EH (cell line): Measurements from ENCODE around the gene XPO6.
A peak's percentile ranks its signal among the peaks of the same experiment; 100 is the strongest.

Experiments used
- DNase-seq: peaks from one replicate; pipeline ENCODE4 v3.0.0-alpha.2; 2015; ENCODE audit warnings: low read depth

XPO6 gene

GRCh38 chr16:28210264-28210663, 1.5 kb downstream of the XPO6 start:
- DNase-seq = no peak

DNA sequence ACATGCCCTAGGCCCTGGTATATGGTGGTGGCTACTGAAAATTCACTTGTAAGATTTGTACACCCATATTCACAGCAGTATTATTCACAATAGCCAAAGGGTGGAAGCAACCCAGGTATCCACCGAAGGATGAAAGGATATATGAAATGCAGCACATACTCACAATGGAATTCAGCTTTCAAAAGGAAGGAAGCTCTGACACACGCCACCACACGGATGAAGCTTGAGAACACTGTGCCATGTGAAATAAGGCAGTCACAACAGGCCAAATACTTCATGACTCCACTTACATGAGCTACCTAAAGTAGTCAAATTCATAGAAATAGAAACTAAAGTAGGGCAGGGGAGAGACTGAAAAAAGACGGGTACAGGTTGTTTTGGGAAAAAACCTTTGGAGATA, 2.9 kb downstream of the XPO6 start:
- DNase-seq = no peak

GRCh38 chr16:28208131-28208530, 3.6 kb downstream of the XPO6 start:
- no peak for DNase-seq

DNA sequence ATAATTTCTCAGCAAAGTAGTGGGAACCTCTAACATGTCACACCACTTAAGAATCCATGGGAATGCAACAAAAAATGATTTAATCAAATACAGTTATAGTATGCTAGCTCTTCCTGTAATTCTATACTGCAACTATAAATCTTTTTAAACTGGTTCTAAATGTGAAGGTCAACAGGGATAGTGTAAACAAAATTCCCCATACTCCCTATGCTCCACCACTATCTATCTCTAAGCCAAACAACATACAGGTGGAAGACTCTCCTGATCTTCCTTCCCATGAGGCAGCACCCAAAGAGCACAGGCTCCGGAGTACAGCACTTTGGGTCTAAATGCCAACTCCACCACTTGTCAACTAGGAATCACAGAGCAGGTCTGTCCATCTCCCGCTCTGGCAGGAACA, 4.4 kb downstream of the XPO6 start:
- peak; percentile 40 for DNase-seq

DNA sequence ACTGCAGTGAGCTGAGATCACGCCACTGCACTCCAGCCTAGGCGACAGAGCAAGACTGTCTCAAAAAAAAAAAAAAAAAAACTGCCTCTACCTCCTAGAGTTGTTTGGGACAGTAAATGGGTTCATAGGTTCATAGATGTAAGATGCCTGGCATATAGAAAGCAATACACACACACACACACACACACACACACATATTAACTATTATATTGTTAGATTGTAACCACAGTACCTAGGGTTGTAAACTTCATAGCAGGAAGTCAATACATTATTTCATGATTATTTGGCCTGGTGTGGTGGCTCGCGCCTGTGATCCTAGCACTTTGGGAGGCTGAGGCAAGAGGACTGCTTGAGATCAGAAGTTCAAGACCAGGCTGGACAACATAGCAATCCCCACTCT, 5.8 kb downstream of the XPO6 start:
- DNase-seq = no peak

DNA sequence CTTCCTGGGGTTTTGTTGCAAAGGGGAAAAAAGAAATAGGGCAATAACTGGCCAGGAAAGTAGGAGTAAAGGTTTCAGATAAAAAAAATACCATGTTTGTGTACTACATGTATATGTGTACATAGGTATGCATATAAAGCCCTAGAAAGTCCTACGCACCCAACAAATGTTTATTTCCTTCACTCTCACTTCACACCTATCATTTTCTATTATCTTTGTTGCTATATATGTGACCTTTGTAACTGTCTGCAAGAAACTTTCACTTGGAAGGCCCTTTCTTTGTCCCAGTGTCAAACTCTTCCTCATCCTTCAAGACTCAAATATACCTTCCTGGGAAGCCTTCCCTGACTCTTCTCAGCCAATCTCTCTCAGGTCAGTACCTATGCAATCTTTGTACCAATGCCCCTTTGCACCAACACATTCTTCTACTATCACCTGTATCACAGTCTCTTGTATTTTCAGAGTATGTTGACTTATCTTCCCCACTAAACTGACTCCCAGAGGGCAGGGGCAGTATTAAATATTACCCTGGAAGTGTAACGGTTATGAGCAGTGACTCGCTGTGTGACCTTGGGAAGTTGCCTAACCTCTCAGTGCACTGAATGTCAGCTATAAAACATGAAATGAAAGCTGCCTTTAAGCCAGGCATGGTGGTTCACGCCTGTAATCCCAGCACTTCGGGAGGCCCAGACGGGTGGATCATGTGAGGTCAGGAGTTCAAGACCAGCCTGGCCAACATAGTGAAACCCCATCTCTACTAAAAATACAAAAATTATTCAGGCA, 6.5 kb downstream of the XPO6 start:
- no peak for DNase-seq

GRCh38 chr16:28204622-28205021, 7.1 kb downstream of the XPO6 start:
- no peak for DNase-seq

DNA sequence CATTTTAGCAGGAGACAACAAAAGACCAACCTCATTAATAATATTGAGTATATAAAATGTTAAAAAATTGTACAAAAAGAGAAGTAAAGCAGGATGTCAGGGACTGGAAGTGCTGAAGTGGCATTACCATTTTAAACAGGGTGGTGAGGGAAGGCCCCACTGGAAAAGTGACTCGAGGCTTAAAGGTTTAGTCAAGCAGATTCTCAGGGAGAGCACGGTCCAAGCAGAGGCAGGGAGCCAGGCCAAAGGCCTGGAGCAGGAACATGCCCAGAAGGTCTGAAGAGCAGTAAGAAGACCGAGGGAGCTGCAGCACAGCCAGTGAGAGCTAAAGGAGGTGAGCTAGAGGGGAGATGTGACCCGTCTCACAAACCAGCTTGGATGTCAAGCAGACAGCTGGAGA, 7.6 kb downstream of the XPO6 start:
- DNase-seq = no peak

- DNase-seq = no peak
Measured at GRCh38 chr16:28202147-28202746, 9.5 kb downstream of the XPO6 start.

- DNase-seq = no peak
Measured at GRCh38 chr16:28200661-28201060, 11.1 kb downstream of the XPO6 start.

DNA sequence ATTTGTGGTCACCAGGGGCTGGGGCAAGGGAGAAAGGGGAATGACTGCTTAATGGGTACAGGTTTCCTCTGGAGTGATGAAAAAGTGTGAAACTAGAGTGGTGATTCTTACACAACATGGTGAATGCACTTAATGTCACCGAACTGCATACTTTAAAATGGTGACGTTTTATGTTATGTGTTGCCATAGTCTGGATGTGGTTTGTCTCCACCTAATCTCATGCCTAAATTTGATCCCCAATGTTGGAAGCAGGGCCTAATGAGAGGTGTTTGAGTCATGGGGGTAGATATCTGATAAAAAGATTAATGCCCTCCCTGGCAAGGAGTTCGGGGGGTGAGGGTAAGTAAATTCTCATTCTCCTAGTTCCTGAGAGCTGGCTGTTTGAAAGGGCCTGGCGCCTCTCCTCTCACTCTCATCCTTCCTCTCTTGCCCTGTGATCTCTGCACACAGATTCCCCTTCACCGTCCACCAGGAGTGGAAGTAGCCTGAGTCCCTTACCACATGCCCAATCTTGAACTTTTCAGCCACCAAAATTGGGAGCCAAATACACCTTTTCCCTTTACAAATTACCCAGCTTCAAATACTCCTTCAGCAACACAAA, 15.3 kb downstream of the XPO6 start:
- DNase-seq = peak; percentile 25

DNA sequence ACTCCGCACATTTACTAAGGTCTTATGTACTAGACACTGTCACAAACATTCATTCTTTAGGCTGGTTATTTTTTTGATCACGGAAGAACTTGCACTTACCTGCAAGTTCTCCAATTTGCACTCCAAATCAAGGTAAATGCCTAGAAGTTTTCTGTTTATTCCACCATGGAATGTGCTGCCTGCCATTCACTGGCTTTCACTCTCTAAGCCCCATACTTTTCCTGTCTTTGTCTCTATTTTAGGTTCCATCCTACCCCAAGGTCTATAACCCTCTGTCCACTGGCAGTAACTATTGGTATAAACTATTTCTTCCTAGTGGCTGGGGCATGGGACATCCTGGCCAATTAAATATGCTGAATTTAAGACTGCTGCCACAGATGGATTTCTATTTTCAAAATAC, 15.9 kb downstream of the XPO6 start:
- no peak for DNase-seq

GRCh38 chr16:28193530-28194423, 18.0 kb downstream of the XPO6 start:
- peak; percentile 97 for DNase-seq

- no peak for DNase-seq
Measured at GRCh38 chr16:28192806-28193529, 18.8 kb downstream of the XPO6 start.

DNA sequence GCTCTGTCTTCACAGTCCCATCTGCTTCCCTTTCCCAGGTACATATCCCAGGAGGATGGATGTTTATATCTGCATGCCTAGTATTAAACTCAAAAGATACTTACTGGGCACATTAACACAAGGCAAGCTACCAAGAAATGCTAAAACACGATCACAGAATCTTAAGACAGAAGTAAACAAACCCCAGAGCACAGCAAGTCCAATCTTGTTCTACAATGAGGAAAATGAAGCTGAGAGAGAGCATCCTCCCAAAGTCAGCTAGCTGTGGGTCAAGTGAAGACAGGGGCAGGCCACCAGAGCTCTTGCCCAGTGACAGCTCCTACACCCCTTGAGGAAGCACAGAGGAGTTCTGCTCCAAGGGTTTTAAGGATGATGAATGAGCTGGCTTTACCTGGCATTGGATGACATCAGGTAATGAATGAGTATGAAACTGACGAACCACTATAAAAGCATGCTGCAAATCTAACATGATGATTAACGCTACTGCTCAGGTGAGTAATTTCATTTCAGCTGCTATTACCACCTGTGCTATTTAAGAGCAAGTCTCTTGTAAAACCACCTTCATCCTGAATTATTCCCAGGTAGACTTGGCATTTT, 20.3 kb downstream of the XPO6 start:
- no peak for DNase-seq

DNA sequence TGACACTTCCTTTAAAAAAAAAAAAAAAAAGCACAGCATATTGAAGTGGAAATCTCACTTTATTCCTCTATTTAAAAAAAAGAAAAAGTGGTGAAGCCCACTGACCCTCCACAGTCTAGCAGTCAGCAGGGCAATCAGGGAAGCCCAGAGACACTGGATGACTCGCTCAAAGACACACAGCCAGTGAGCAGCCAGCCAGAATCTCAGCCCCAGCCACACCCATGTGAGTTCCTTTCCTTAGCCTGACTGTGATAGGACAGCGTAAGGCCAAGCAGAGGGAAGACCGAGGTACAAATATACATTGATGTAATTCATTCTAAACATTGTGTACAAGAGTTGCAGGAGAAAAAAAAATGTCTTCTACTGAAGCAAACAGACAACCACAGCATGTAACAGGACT, 22.5 kb downstream of the XPO6 start:
- DNase-seq = peak; percentile 47

DNA sequence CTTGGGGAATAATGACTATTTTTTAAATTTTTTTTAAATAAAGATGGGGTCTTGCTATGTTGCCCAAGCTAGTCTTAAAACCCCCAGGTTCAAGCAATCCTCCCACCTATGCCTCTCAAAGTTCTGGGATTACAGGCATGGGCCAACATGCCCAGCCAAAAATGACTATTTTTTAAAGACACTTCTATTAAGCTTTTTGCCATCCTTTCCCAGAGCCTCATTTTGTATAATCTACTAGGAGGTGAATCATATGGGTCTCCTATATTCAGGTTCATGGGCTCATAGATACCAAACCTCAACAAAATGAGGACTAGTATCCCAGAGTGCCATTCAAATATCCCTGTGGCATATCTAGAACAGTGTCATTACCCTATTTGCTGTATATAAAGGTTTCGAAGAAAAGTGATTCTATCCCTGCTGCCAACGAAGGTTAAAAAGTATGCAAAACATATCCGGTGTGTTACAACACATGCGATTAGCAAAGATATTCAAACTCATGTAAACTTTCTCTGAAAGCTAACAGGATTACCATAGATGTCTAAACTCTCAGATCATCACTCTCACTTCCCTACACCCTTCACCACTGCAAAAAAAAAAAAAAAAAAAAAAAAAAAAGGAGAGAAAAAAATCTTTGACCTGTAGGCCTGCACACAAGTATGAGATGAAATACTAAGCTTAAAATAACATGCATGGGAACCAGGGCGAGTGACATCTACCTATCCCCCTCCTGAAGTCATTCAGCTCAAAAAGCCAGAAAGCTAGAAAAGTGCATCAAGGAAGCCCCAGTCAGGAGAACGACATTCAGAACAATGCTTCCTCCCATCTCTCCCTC, 23.5 kb downstream of the XPO6 start:
- peak; percentile 50 for DNase-seq

- no peak for DNase-seq
Measured at GRCh38 chr16:28187595-28188004, 24.2 kb downstream of the XPO6 start.

DNA sequence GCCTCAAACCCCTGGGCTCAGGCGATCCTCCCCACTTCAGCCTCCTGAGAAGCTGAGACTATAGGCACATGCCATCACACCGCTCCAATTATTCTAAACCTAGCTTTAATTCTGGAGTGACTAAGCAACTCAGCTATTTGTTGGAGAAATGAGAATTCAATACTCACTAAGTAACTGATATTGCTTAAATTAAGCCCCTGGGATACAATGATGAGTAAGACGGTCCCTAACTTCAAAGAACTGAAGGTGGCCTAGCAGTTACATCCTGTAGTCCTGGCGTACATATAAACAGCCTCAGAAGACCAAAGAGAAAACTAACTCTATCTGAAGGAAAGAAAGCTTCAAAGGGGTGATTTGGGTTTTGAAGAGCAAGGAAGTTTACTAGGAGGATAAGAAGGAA, 25.0 kb downstream of the XPO6 start:
- peak; percentile 64 for DNase-seq

GRCh38 chr16:28185696-28186095, 26.1 kb downstream of the XPO6 start:
- no peak for DNase-seq
